SW480 (cell line): ENCODE results near the gene LDLRAD4.
"Not testable (repeated sequence)": the region's sequence is repeated elsewhere in the genome, so short reads cannot be mapped to it uniquely, and the experiment has no call there.

Experiments
- DNase-seq: peaks from one replicate; pipeline ENCODE4 v3.0.0-alpha.2; 2016; ENCODE audit warnings: low spot score

LDLRAD4 gene

DNA sequence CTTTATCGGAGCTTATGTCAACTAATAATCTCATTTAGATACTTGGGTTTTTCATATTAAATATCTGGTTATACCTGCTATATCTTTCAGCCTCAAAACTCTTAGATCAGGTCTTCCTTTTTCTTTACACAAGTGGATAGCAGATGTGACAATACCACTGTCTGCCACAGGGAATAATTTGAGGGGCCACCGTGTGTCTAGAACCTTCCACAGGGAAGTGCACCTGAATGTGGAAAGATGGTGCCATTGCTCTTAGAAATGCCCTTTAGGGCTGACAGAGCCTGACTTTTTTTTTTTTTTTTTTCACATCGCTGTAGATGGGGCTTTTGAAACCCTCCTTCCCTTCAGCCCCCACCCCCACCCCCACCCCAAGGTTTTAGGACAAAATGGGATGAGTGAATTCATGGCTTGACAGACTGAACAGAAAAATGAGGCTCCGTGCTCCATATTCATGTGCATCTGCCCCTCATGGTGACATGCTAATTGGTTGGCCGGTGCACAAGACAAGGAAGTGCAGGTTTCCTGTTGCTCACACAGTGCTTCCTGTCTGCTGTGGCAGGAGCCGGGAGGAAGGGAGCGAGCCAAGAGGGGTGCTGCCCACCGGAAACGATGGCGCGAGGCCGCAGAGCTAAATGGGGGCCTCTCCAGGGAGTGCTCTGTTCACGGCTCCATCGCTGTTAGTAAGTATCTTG is 246.0 kb downstream of the LDLRAD4 start:
- no peak for DNase-seq

DNA sequence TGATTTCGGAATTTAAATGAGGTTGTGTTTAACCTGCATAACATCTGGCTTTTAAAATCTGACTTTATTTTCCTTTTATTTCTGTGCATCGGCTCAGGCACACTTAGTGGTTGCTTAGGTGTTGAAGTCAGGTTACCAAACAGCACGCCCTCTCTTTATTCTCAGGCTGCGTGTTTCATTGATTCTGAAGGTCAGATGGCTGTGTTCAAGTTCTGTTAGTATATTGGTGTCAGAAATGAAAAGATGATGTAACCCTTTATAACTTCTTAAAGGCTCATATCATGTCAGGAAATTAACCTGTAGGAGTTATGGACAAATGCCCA is 246.5 kb downstream of the LDLRAD4 start:
- no peak for DNase-seq

DNA sequence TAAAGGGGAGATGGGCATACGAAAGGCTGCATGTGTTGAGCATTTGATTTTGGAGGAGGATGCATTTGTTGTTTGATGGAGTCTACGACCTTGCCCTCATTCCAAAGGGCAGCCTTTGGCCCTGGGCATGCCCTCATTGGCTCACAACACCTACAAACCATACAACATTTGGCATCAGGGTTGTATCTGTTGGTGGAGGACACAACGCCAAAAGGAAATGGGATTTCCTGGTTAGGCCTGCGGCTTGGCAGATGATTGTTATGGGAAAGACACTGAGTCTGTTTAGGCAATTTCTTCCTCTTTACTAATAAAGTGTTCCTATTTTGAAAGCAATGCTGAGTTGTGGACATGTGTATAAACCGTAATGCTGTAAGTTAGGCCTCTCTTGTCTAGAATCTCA is 246.9 kb downstream of the LDLRAD4 start:
- DNase-seq = no peak

GRCh38 chr18:13470516-13471197 is 252.1 kb downstream of the LDLRAD4 start:
- no peak for DNase-seq

GRCh38 chr18:13471198-13471845 is 252.8 kb downstream of the LDLRAD4 start:
- DNase-seq = no peak

GRCh38 chr18:13471971-13472628 is 253.5 kb downstream of the LDLRAD4 start:
- peak; percentile 46 for DNase-seq

DNA sequence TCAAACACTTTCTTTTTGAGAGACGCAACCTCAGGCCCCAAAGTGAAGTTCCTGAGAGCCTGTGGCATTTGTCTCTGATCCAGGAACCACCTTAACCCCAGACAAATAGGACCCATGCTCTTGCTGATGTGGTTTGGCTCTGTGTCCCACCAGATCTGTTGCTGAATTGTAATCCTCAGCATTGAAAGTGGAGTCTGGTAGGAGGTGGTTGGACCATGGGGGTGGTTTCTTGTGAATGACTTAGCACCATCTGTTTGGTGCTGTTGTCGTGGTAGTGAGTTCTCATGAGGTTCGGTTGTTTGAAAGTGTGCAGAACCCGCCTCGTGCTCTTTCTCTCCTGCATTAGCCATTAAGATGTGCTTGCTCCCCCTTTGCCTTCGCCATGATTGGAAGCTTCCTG is 255.2 kb downstream of the LDLRAD4 start:
- no peak for DNase-seq

DNA sequence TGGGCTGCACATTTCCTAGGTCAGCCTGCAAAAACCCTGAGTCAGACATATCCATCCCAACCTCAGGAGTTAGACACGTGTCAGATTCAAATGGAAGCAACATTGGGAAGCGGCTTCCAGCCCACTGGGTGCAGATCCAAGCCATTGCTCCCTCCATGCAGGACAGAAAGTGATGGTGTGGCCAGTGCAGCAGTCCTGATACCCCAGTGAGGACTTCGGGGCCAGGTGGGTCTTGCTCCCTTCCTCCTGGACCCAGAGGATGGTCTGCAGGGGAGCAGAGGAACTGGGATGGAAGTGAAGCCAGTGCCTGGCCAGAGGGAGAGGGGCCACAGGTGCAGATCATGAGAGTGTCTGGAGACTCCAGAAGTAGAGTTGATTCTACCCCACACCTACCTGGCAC is 255.8 kb downstream of the LDLRAD4 start:
- DNase-seq = no peak

DNA sequence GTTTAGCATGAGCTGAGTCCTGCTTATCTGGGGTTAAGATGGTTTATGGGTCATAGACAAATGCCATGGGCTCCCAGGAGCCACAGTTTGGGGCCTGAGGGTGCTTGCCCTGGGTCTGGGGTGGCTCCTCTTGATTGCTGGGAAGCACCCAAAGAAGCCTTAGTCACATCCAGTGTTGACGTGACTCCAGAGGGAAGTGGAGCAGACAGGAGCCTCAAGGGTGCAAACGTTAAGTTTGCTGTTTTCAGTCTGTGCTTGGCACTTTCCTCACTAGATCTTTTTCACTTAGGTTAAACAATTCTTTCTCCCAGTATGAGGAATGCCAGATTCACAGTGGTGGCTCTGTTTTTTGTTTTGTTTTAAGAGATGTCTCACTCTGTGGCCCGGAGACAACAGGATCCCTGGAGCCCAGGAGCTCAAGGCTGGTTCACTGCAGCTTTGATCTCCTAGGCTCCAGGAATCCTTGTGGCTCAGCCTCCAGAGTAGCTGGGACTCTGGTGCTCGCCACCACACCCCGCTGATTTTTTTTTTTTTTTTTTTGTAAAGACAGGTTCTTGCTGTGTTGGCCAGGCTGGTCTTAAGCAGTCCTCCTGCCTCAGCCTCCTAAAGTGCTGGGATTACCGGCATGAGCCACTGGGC is 256.5 kb downstream of the LDLRAD4 start:
- DNase-seq = no peak

DNA sequence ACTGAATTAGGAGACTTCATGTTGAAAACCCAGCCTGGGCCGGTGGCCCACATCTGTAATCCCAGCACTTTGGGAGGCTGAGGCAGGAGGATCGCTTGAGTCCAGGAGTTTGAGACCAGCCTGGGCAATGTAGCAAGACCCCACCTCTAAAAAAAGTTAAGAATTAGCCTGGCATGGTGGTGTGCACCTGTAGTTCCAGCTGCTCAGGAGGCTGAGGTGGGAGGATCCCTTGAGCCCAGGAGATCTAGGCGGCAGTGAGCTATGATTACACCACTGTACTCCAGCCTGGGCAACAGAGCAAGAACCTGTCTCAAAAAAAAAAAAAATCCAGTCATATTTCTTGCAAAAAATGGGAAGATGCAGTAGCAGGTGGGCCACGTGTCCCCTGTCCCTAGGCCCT is 257.8 kb downstream of the LDLRAD4 start:
- not testable (repeated sequence) for DNase-seq

GRCh38 chr18:13477147-13477683 is 258.7 kb downstream of the LDLRAD4 start:
- DNase-seq = no peak

DNA sequence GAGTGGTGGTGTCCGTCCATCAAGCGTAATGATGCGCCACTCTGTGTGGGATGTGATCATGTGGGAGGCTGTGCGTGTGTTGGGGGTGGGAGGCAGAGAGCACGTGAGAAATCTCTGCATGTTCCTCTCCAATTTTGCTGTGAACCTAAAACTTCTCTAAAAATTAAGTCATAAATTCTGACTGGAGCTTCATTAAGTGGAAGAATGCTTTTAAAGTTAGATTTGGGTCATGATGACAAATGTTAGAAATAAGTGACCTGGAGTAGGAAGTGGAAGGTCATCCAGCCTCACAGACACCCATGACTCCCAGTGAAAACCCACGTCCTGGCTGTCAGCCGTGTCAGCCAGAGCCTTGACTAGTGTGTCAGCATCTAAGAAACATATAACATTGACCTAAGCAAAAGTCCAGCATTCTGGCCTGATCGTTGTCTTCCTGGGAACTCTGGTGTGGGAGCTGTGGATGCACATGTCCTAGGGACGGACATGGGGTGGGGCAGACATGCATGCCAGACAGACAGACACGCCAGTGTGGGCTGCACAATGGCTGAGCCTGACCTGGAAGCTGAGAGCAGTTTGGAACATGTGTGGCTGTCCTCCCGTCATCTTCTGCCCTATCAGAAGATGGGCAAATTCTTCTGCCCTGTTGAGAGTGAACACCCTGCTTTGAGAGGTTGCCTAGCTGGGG is 262.2 kb downstream of the LDLRAD4 start:
- DNase-seq = no peak

- no peak for DNase-seq
These were observed 262.8 kb downstream of the LDLRAD4 start for GRCh38 chr18:13481331-13481730.

- no peak for DNase-seq
These were observed 263.5 kb downstream of the LDLRAD4 start for GRCh38 chr18:13481820-13482617.

DNA sequence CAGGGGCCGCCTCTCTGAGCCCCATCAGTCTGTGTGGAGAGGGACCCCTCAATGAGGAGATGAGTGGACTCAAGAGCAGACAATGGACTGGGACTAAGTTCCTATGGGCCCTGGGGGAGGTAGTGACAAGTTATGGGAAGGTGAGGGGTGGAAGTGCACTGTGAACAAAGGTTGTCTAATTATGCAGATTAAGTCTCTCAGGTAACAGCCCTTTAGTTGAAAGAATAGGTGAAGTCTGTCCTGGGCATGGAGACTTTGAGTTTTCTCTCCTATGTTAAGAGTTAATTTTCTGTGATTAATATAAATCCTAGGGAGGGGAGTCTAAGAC is 264.0 kb downstream of the LDLRAD4 start:
- DNase-seq = no peak

DNA sequence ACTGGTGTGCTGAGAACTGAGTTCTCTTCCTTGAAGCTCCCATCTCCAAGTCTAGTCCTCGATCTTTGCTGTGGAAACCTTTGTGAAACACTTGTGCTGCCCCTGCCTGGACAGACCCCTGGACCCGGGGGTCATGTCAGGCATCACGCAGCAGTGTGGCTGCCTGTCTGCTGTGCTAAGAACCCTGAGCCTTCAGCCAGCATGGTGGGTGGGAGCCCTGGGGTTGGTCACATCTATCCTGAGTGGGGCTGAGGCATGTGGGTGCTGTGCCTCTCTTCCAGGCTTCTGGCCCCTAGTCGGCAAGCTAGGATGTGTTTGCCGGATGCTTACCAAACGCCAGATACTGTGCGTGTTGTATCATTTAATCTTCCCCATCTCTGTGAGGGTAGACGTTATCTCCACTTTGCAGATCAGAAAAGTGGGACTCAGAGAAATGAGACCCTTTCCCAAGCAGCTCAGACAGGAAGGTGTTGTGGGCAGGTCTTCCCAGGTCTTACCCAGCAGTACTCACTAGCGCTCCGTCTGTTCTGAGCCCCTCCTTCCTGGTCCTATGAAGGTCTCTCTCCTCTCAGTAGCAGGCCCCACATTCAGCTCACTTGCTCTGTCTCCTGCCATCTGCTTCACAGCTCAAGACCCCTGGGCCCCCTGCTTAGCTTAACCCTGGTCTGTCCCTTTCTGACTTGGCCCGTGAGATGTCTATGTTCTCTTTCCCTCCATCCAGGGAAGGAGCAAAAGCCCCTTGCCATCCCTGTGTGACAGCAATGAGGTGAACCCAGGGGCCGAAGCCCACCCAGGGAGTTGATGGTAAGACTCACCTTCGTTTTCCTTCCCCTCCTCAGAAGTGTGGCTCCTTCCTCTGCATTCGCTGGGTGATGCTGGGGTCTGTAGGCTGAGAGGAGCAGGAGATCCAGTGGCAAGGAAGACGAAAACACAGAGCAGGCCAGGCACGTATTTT is 265.0 kb downstream of the LDLRAD4 start:
- no peak for DNase-seq

DNA sequence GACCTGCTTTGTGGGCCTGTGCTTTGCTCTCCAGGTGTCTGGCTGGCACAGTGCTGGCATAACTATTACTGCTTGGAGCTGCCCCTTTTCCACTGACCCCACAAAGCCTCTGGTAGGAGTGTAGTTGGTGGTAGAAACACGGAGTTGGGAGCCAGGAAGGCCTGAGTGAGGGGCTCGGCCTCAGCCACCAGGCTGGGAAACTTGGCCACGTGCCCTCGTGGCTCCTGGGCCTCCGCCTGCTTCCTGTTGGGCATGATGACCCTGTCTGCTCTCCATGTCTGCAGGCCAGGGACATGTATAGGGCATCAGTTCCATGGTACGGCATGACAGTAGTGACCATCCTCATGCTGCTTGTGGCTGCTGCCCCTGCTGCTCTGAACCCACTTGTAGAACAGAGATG is 266.6 kb downstream of the LDLRAD4 start:
- no peak for DNase-seq

- DNase-seq = no peak
These were observed 267.0 kb downstream of the LDLRAD4 start for GRCh38 chr18:13485604-13486003.

DNA sequence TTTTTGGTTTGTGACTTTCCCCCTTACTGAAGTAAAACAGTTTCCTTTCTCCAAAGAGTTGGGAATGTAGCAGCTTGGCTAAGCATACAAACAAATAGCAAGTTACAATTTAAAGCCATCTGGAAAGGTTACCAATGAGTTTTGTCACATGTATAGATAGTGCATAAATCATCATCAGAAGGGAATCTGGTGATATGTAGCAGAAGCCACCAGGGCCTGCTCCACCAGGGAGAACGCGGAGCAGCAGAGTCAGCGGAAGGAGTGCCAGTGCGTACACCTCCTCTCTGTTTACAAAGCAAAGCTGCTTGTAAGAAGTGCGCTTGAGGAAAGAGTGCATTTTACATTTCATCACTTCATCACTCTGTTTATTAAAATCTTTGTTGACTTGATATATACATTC is 267.7 kb downstream of the LDLRAD4 start:
- no peak for DNase-seq

DNA sequence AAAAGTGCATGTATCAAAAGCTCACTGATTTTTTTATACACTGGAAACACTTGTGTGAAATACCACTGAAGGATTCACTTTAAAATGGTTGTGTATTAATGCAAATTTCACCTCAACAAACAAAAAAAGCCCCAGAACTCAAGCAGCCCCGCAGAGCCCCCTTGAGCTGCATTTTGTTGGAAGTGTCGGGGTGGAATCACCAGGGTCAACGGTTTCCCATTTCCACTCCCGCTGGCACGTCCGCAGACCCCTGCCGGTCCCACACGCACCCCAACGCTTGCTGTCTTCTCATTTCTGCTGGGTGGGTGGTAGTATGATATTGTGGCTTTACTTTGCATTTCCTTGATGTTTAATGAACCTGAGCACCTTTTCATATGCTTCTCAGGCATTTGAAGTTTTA is 268.1 kb downstream of the LDLRAD4 start:
- DNase-seq = no peak
